Right atrium auricular region (tissue), 2 donors: ENCODE results near the gene KCNQ1. TPM values are rescaled to one million over a fixed set of nuclear protein-coding genes. Genes with fewer than 3 reads are reported as not detected.

Experiments
- DNase-seq: peaks from one replicate; pipeline ENCODE4 v3.0.0-alpha.2; 2019; ENCODE audit warnings: low spot score
- H3K27ac ChIP-seq, 2 donors: fragments of 200-600 bp; sonication (generic); 1 replicate in 1 of 2; 2 replicates in 1 of 2; pipeline ENCODE4 v1.5.1; 2016 to 2019
- H3K27me3 ChIP-seq, 2 donors: fragments of 200-600 bp; sonication (generic); one replicate each; pipeline versions ENCODE4 v1.5.1 to v1.6.0; 2017 to 2019
- H3K36me3 ChIP-seq: fragments of 200-600 bp; sonication (generic); one replicate; pipeline ENCODE4 v1.5.1; 2016
- H3K4me1 ChIP-seq, 2 donors: fragments of 200-600 bp; sonication (generic); one replicate each; pipeline versions ENCODE4 v1.5.1 to v1.6.0; 2017 to 2019
- H3K4me3 ChIP-seq, 2 donors: fragments of 200-600 bp; sonication (generic); 1 replicate in 1 of 2; 2 replicates in 1 of 2; pipeline ENCODE4 v1.5.1; 2017 to 2019; ENCODE audit warnings: mild to moderate bottlenecking in 1 of 2, moderate library complexity in 1 of 2
- H3K9me3 ChIP-seq, 2 donors: fragments of 200-600 bp; sonication (generic); one replicate each; pipeline ENCODE4 v1.5.1; 2019
- total RNA-seq, 2 donors: library from RNA; depleted of rRNA; stranded (reverse); fragments of >200 nt; gene quantifications; one replicate each; pipeline ENCODE4 v1.1.0, GENCODE V29; 2016
- TF ChIP-seq, protein P1 (sequence below), 2 donors: fragments of 200-600 bp; sonication (generic); IDR thresholded peaks; one replicate each; pipeline ENCODE4 v1.5.1; 2019; ENCODE audit warnings: antibody characterized with exemption in 2 of 2

The KCNQ1 gene
- total RNA-seq, 2 donors from 2014 or later, result 12.7 to 25.1 TPM

DNA sequence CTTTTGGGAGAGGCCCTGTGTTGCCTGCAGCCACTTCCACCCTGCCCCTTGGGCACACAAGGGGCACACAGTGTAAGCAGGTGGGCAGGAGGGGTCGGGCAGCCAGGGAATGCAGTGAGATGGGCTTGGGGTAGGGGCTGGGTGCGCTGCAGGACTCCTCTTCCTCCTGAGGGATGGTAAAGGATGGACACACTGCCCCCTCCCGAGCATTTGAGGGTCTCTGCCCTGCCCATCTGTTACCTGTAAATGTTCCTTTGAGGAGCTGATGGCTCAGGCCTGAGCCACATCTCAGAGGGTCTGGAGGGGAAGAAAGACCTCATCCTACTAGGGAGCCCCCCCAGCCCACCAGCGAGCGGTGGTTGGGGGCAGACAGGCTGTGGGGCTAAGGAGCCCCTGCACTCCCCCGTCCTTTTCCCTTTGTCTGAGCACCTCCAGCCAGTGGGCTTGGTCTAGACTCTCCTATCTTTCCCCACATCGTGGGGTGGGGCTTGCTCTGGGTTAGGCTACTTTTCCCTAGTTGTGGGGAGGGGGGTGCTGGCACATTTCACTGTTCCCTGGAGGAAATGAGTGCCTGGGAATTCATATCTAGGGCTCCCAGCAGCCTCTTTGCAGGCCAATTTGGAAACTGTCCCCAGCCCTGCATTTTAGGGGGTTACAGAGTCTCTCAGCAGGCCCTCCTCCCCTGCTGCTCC lies 46.0 kb upstream of the KCNQ1 start:
- no peaks in the 10 kb centered on the region for H3K9me3 ChIP-seq
- no peak overlapping the region for H3K4me3 ChIP-seq
- peaks cover 0 to 27% of the 10 kb centered on the region in 2 donors for H3K4me1 ChIP-seq

GRCh38 chr11:2399488-2400068 lies 45.2 kb upstream of the KCNQ1 start:
- DNase-seq, result no peak
- Histone ChIP-seq H3K9me3 (no peaks in the 10 kb centered on the region), H3K36me3 (peaks cover 62% of the 10 kb centered on the region), H3K27me3 (no peaks in the 10 kb centered on the region), H3K27ac (peak overlapping the region; percentile 95), H3K4me3 (peak overlapping the region; percentile 43 to 61), H3K4me1 (peaks cover 0 to 27% of the 10 kb centered on the region in 2 donors)
- TF ChIP-seq, protein P1, sequence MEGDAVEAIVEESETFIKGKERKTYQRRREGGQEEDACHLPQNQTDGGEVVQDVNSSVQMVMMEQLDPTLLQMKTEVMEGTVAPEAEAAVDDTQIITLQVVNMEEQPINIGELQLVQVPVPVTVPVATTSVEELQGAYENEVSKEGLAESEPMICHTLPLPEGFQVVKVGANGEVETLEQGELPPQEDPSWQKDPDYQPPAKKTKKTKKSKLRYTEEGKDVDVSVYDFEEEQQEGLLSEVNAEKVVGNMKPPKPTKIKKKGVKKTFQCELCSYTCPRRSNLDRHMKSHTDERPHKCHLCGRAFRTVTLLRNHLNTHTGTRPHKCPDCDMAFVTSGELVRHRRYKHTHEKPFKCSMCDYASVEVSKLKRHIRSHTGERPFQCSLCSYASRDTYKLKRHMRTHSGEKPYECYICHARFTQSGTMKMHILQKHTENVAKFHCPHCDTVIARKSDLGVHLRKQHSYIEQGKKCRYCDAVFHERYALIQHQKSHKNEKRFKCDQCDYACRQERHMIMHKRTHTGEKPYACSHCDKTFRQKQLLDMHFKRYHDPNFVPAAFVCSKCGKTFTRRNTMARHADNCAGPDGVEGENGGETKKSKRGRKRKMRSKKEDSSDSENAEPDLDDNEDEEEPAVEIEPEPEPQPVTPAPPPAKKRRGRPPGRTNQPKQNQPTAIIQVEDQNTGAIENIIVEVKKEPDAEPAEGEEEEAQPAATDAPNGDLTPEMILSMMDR (IDR thresholded peaks at IDR 0.05), result no peak

More for the DNA sequence above, 46.0 kb upstream of the KCNQ1 start:
- TF ChIP-seq, protein P1 (IDR thresholded peaks at IDR 0.05), result no peak
- DNase-seq, result no peak
- Histone ChIP-seq H3K36me3 (peaks cover 67% of the 10 kb centered on the region), H3K27me3 (no peaks in the 10 kb centered on the region), H3K27ac (peak overlapping the region; percentile 95)

GRCh38 chr11:2400069-2400761 lies 44.6 kb upstream of the KCNQ1 start, which contains the start of gene TSSC4:
Gene TSSC4, plus strand, starts transcription at chr11:2400750. Its CDS starts 1,884 bp downstream, at chr11:2402634.
- H3K4me1 ChIP-seq, result peaks cover 0 to 27% of the 10 kb centered on the region in 2 donors
- peak within 1 kb of the TSS; percentile 95 for H3K27ac ChIP-seq
- H3K4me3 ChIP-seq, result peak within 1 kb of the TSS; percentile 66 to 81
- DNase-seq, result peak; percentile 100
- H3K9me3 ChIP-seq, result no peaks in the 10 kb centered on the region
- H3K36me3 ChIP-seq, result peaks cover 56% of the 10 kb centered on the region
- TF ChIP-seq, protein P1 (IDR thresholded peaks at IDR 0.05), result peak; percentile 81 to 97
- no peaks in the 10 kb centered on the region for H3K27me3 ChIP-seq

DNA sequence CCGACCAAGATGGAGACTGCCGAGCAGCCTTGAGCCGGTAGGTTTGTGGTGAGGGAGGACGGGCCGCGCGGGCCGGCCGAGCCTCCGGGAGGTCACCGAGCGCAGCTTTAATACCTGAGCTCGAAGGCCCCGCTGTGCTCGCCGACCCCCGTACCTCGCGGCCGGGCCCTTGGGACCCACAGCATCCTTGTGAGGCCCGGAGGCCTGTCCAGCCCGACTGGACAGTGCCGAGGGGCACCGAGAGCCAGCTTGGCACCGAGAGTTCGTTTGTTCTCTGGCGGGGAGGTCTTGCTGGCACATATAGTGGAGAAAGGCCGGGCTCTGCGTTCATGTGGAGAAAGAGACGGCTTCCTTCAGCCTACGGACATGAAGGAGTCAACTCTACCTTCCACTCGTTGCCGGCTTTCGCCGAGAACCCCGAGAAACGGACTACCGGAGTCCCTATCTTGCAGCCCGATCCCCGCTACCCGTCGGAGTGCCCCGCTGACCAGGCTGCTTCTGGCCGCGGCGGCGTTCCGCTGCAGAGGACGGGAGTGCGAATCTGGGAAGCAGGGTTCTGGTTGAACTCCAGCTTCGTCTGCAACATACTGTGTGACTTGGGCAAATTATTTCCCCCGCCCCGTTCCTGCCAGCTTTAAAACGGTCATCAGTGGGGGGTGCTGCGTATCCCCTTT lies 43.9 kb upstream of the KCNQ1 start:
- H3K4me3 ChIP-seq, result peak overlapping the region; percentile 66 to 81
- H3K36me3 ChIP-seq, result peaks cover 49% of the 10 kb centered on the region
- no peaks in the 10 kb centered on the region for H3K9me3 ChIP-seq
- TF ChIP-seq, protein P1 (IDR thresholded peaks at IDR 0.05), result no peak
- H3K27ac ChIP-seq, result peak overlapping the region; percentile 85 to 89
- peaks cover 0 to 27% of the 10 kb centered on the region in 2 donors for H3K4me1 ChIP-seq
- no peak for DNase-seq
- H3K27me3 ChIP-seq, result no peaks in the 10 kb centered on the region

GRCh38 chr11:2401436-2401984 lies 43.3 kb upstream of the KCNQ1 start:
- Histone ChIP-seq H3K9me3 (no peaks in the 10 kb centered on the region), H3K4me3 (peak overlapping the region; percentile 66 to 81), H3K4me1 (peaks cover 0 to 27% of the 10 kb centered on the region in 2 donors), H3K27ac (peak overlapping the region; percentile 85 to 89), H3K27me3 (no peaks in the 10 kb centered on the region), H3K36me3 (peaks cover 43% of the 10 kb centered on the region)
- DNase-seq, result no peak
- TF ChIP-seq, protein P1 (IDR thresholded peaks at IDR 0.05), result no peak
